GM21447 (cell line): ENCODE measurements around the gene CLCA4.

Experiments
- ATAC-seq: cut with Tn5 transposase; IDR thresholded peaks from one replicate; pipeline ENCODE4 v1.9.1; 2021; ENCODE audit not compliant: unreplicated experiment

Gene CLCA4

DNA sequence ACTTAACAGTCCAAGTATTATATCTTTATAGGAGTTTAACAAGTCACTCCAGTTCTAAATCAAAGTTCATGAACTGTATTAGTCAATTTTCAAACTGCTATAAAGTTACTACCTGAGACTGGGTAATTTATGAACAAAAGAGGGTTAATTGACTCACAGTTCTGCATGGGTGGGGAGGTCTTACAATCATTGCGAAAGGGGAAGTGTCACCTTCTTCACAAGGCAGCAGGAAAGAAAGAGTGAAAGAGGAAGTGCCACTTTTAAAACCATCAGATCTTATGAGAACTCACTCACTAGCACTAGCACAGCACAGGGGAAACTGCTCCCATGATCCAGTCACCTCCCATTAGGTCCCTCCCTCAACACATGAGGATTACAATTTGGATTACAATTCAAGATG, 70.0 kb downstream of the CLCA4 start:
- ATAC-seq: peak; percentile 100

DNA sequence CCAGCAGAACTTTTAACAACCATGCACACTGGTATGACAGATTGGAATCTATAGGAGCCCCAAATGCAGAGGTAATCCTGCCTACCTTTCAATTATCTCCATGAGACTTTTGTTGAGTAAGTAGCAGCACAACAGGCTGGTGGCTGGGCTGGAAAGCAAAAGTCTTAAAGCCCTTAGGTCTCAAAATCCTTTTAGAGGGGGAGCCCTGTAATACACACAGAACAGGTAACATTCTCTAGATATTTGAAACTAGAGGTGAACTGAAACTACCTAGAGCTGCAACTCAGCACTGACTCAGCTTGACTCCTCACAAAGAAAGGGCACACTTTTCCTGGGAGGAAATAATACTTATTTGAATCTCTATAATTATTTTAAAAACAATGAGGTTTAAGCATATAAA, 71.5 kb downstream of the CLCA4 start:
- no peak for ATAC-seq

DNA sequence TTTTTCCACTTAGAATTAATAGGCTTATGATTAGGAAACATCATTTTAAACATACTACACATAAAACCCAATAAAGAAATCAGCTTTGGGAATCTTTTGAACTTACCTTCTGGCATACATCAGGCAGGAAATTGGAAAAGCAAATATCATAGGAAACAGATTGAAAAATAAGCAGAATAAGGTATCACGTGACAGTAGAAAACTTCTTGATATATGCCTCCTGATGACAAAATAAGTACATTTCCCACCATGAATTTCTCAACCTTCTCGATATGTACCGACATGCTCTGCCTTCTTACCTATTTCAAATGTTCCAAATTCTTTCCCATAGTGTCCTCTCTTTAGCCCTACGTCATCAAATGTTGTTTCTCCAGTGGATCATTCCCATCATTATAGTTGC, 72.4 kb downstream of the CLCA4 start:
- ATAC-seq: no peak

DNA sequence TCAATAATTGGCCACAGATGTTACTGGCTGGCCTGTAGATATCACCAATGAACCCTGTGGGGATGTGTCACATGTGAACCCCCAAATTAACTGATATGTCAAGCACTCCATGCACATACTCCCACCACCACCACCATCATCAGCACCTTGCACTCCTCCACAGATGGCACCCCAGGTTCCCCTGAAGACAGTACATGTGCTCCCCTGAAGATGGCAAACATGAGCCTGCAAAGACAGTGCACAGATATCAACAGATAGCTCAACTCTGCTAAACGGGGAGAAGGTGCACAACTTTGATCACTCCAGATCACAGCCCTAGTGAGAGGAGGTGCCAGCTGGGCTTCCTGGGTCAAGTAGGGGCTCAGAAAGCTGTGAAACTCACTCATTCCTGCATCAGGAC, 74.4 kb downstream of the CLCA4 start:
- ATAC-seq: no peak
